PC-9 (cell line): ENCODE data around the gene CLEC7A. TPM values are rescaled to one million over a fixed set of nuclear protein-coding genes. Genes with fewer than 3 reads are reported as not detected.

ENCODE experiments used
- BruUV-seq: library from RNA; stranded (reverse); fragments of 400-500 nt; replicated peaks from 2 replicates; lab custom pipeline; 2021; lab: Mats Ljungman, UMichigan
- CTCF ChIA-PET: fragments of 300-600 bp; sonication (Branson Sonifier 250); formaldehyde crosslinking; loops from one replicate; lab custom pipeline; 2022; ENCODE audit warnings: antibody characterized with exemption; lab: Charles Lee
- POLR2A ChIA-PET: fragments of 300-600 bp; sonication (Branson Sonifier 250); formaldehyde crosslinking; loops from one replicate; lab custom pipeline; 2022; ENCODE audit warnings: antibody characterized with exemption; ENCODE audit not compliant: unreplicated experiment; lab: Charles Lee
- DNase-seq, 2 experiments: peaks; one replicate each; pipeline versions ENCODE4 v3.0.0 to v3.0.0-alpha.2; 2015 to 2022; ENCODE audit warnings: mixed read lengths in 1 of 2
- H2AFZ ChIP-seq: fragments of 200-600 bp; sonication (generic); 2 replicates; pipeline ENCODE4 v1.8.1; 2017; ENCODE audit warnings: antibody characterized with exemption
- H3F3A ChIP-seq: fragments of 200-600 bp; sonication (generic); 2 replicates; pipeline ENCODE4 v1.8.1; 2017; ENCODE audit warnings: antibody characterized with exemption, mild to moderate bottlenecking, low read depth; ENCODE audit not compliant: insufficient read depth
- H3K27ac ChIP-seq: fragments of 200-600 bp; sonication (generic); 2 replicates; pipeline ENCODE4 v1.6.1; 2016; ENCODE audit warnings: mixed run types
- H3K27me3 ChIP-seq: fragments of 200-600 bp; sonication (generic); 2 replicates; pipeline ENCODE4 v1.6.1; 2016; ENCODE audit warnings: low read depth, mixed run types; ENCODE audit not compliant: insufficient read depth
- H3K36me3 ChIP-seq: fragments of 200-600 bp; sonication (generic); 2 replicates; pipeline ENCODE4 v1.6.1; 2016; ENCODE audit warnings: low read depth, mixed run types
- H3K4me1 ChIP-seq: fragments of 200-600 bp; sonication (generic); replicated peaks from 2 replicates; pipeline ENCODE4 v1.6.1; 2016; ENCODE audit warnings: mixed run types; ENCODE audit not compliant: insufficient read depth
- H3K4me2 ChIP-seq: fragments of 200-600 bp; sonication (generic); 2 replicates; pipeline ENCODE4 v1.6.1; 2017; ENCODE audit warnings: mixed run types
- H3K4me3 ChIP-seq: fragments of 200-600 bp; sonication (generic); 2 replicates; pipeline ENCODE4 v1.6.1; 2016; ENCODE audit warnings: mixed run types
- H3K79me2 ChIP-seq: fragments of 200-600 bp; sonication (generic); 2 replicates; pipeline ENCODE4 v1.6.1; 2017; ENCODE audit warnings: low read depth, mixed run types
- H3K9me2 ChIP-seq: fragments of 200-600 bp; sonication (generic); 2 replicates; pipeline ENCODE4 v1.8.1; 2017; ENCODE audit warnings: mild to moderate bottlenecking; ENCODE audit not compliant: insufficient read depth
- H3K9me3 ChIP-seq: fragments of 200-600 bp; sonication (generic); 2 replicates; pipeline ENCODE4 v1.8.1; 2016; ENCODE audit warnings: low read depth; ENCODE audit not compliant: insufficient read depth
- H4K20me1 ChIP-seq: fragments of 200-600 bp; sonication (generic); 2 replicates; pipeline ENCODE4 v1.8.1; 2017; ENCODE audit not compliant: insufficient read depth
- EZH2 ChIP-seq: fragments of 200-600 bp; sonication (generic); IDR thresholded peaks from 2 replicates; pipeline ENCODE4 v1.8.0; 2017; ENCODE audit warnings: antibody characterized with exemption, low read depth
- intact Hi-C: fragments of 100-400 bp; cut with micrococcal nuclease; formaldehyde crosslinking; loops from one replicate; pipeline ENCODE4 v1.10.0; 2022; ENCODE audit not compliant: unreplicated experiment
- total RNA-seq: library from RNA; stranded (reverse); gene quantifications from 2 replicates; pipeline ENCODE4 v1.2.3, GENCODE V29; 2021
- TF ChIP-seq, protein P1 (sequence below): fragments of 200-600 bp; sonication (generic); conservative IDR thresholded peaks from 2 replicates; pipeline ENCODE4 v1.6.1; 2017; ENCODE audit warnings: mixed run types, antibody characterized with exemption, mild to moderate bottlenecking, moderate library complexity

Gene CLEC7A
- total RNA-seq, 1 experiment from 2014 or later = 5.1 TPM

DNA sequence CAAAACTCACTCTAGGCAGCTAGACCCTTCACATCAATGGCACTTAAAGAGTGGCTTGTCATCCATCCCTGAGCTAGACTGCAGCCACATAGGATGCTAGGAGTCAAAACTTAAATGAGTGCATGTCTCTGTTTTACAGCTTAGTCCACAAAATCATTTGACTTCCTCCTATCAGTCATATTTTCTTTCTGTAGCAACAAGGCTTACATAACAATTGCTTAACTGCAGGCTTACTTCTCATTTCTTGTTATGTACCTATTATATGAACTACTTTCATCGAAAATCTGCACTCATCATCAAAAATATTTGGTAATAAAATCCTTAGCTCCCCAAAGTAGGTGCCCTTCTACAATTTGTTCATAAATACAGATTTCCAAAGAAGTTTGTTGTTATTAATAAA lies 61.4 kb downstream of the CLEC7A start:
- Histone ChIP-seq H3K4me2 (no peak overlapping the region), H3K36me3 (no peaks in the 10 kb centered on the region), H4K20me1 (no peaks in the 10 kb centered on the region), H3K27me3 (no peaks in the 10 kb centered on the region), H3K4me3 (no peak overlapping the region), H3F3A (no peaks in the 10 kb centered on the region), H3K27ac (no peak overlapping the region), H2AFZ (no peak overlapping the region), H3K9me3 (no peaks in the 10 kb centered on the region), H3K4me1 (no peaks in the 10 kb centered on the region), H3K9me2 (no peaks in the 10 kb centered on the region), H3K79me2 (no peaks in the 10 kb centered on the region)
- no TSS peak for BruUV-seq
- no peak for TF ChIP-seq EZH2
- TF ChIP-seq, protein P1, sequence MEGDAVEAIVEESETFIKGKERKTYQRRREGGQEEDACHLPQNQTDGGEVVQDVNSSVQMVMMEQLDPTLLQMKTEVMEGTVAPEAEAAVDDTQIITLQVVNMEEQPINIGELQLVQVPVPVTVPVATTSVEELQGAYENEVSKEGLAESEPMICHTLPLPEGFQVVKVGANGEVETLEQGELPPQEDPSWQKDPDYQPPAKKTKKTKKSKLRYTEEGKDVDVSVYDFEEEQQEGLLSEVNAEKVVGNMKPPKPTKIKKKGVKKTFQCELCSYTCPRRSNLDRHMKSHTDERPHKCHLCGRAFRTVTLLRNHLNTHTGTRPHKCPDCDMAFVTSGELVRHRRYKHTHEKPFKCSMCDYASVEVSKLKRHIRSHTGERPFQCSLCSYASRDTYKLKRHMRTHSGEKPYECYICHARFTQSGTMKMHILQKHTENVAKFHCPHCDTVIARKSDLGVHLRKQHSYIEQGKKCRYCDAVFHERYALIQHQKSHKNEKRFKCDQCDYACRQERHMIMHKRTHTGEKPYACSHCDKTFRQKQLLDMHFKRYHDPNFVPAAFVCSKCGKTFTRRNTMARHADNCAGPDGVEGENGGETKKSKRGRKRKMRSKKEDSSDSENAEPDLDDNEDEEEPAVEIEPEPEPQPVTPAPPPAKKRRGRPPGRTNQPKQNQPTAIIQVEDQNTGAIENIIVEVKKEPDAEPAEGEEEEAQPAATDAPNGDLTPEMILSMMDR = no peak
- intact Hi-C loops = no loop called here
- ChIA-PET CTCF (no interaction called here), POLR2A (no interaction called here)
- no peak for DNase-seq

DNA sequence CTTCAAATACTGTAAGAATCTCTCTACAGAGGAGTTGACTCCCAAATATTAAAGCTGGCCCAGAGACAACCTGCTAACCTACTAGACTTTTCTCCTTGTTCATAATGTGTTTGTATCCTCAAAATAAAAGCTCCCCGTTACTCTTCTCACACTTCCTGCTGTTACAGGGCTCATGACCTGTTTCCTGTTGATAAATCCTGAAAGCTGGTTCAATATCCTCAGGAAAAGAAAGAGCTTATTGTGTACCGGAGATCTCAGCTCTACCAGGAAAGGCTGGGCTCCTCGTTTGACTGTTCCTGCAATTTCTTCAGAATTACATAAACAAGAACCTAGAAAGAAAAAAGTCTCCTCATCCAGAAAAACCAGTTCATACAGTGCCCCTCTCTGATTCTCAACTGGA lies 62.1 kb downstream of the CLEC7A start:
- Histone ChIP-seq H3K27ac (no peak overlapping the region), H4K20me1 (no peaks in the 10 kb centered on the region), H3K27me3 (no peaks in the 10 kb centered on the region), H2AFZ (peak overlapping the region; percentile 56; the same call in 1 of the 2 replicates), H3K4me1 (no peaks in the 10 kb centered on the region), H3K9me2 (no peaks in the 10 kb centered on the region), H3K79me2 (no peaks in the 10 kb centered on the region), H3K4me3 (no peak overlapping the region), H3F3A (no peaks in the 10 kb centered on the region), H3K9me3 (no peaks in the 10 kb centered on the region), H3K4me2 (no peak overlapping the region), H3K36me3 (no peaks in the 10 kb centered on the region)
- intact Hi-C loops = no loop called here
- DNase-seq = no peak
- no peak for TF ChIP-seq EZH2
- TF ChIP-seq, protein P1 = no peak
- BruUV-seq = no TSS peak
- ChIA-PET POLR2A (interaction anchor here (0.7 kb wide), 1 partner anchor 36 kb away, joined by 3 read pairs; no protein-coding TSS in a partner anchor), CTCF (no interaction called here)

DNA sequence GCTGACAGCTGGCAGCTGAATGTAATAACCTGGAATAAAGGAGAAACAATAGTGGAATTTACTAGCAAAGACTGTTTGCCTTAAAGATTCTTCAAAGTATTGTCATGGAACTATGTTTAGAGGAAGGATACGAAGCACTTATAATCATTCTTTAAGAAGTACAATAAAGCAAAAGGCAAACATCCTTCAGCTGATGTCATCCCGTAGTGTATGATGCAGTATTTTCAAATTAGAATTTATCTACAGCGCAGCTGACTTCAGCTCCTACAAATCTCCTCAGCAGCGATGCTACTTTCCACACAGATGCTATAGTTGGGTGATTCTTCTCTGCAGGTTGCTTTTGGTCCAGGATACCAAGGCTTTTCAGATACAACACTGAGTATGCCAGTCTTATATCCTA lies 62.7 kb downstream of the CLEC7A start:
- Histone ChIP-seq H2AFZ (peak overlapping the region; percentile 35; the same call in 1 of the 2 replicates), H3K4me2 (no peak overlapping the region), H3K4me3 (no peak overlapping the region), H4K20me1 (no peaks in the 10 kb centered on the region), H3K27ac (no peak overlapping the region), H3K9me2 (no peaks in the 10 kb centered on the region), H3K9me3 (no peaks in the 10 kb centered on the region), H3F3A (no peaks in the 10 kb centered on the region), H3K27me3 (no peaks in the 10 kb centered on the region), H3K79me2 (no peaks in the 10 kb centered on the region), H3K4me1 (no peaks in the 10 kb centered on the region), H3K36me3 (no peaks in the 10 kb centered on the region)
- no TSS peak for BruUV-seq
- DNase-seq = no peak
- ChIA-PET POLR2A (no interaction called here), CTCF (no interaction called here)
- no peak for TF ChIP-seq EZH2
- TF ChIP-seq, protein P1 = no peak
- intact Hi-C loops = no loop called here

Other genes with a start within 250 kb of the CLEC7A start
- not detected in 2 replicates for gene KLRF2, start 248.7 kb downstream of the CLEC7A start, total RNA-seq
- gene CLEC2A, start 197.8 kb downstream of the CLEC7A start, total RNA-seq = not detected in 2 replicates
- 0.55 and 1.0 TPM in 2 replicates for gene CLEC12A, start 158.8 kb downstream of the CLEC7A start, total RNA-seq
- not detected in 2 replicates for gene CLEC1B, start 131.1 kb downstream of the CLEC7A start, total RNA-seq
- gene CLEC12B, start 119.6 kb downstream of the CLEC7A start, total RNA-seq = not detected in 2 replicates
- gene CLEC9A, start 99.5 kb downstream of the CLEC7A start, total RNA-seq = not detected in 2 replicates
- gene CLEC1A, start 31.2 kb downstream of the CLEC7A start, total RNA-seq = 0.23 TPM in 1 of 2 replicates, not detected in the other
- gene OLR1, start 41.9 kb upstream of the CLEC7A start, total RNA-seq = 20.2 and 22.4 TPM in 2 replicates
- 2.6 and 4.2 TPM in 2 replicates for gene TMEM52B, start 48.8 kb upstream of the CLEC7A start, total RNA-seq
- gene GABARAPL1, start 82.7 kb upstream of the CLEC7A start, total RNA-seq = 85.6 and 143 TPM in 2 replicates
- gene KLRD1, start 177.7 kb upstream of the CLEC7A start, total RNA-seq = 0.68 and 1.2 TPM in 2 replicates